GM21528 (cell line): ENCODE measurements around the gene AKAP8.
A peak's percentile ranks its signal among the peaks of the same experiment; 100 is the strongest.
"Not testable (repeated sequence)": the region's sequence is repeated elsewhere in the genome, so short reads cannot be mapped to it uniquely, and the experiment has no call there.

Experiments
- ATAC-seq: cut with Tn5 transposase; IDR thresholded peaks from one replicate; pipeline ENCODE4 v1.9.1; 2021; ENCODE audit warnings: mild to moderate bottlenecking, moderate library complexity; ENCODE audit not compliant: unreplicated experiment, low FRiP score

The AKAP8 gene

GRCh38 chr19:15337202-15337601 is 42.4 kb downstream of the AKAP8 start:
- ATAC-seq = no peak

GRCh38 chr19:15335992-15336391 is 43.6 kb downstream of the AKAP8 start:
- ATAC-seq = not testable (repeated sequence)

GRCh38 chr19:15332311-15332996 is 47.1 kb downstream of the AKAP8 start, which contains the start of gene BRD4:
BRD4 (minus strand) TSS chr19:15332539; CDS start chr19:15273099, 59,440 bp downstream.
- ATAC-seq = peak; percentile 49

GRCh38 chr19:15331419-15332310 is 47.9 kb downstream of the AKAP8 start:
- ATAC-seq = peak; percentile 37

GRCh38 chr19:15330801-15331418 is 48.7 kb downstream of the AKAP8 start:
- peak; percentile 5 for ATAC-seq

- ATAC-seq = no peak
These were observed 51.3 kb downstream of the AKAP8 start for GRCh38 chr19:15328312-15328711.

GRCh38 chr19:15324791-15325519 is 54.6 kb downstream of the AKAP8 start:
- ATAC-seq = no peak

GRCh38 chr19:15323496-15324235 is 55.9 kb downstream of the AKAP8 start:
- ATAC-seq = no peak

GRCh38 chr19:15321739-15322138 is 57.8 kb downstream of the AKAP8 start:
- ATAC-seq = no peak

GRCh38 chr19:15320116-15320515 is 59.5 kb downstream of the AKAP8 start:
- no peak for ATAC-seq

- ATAC-seq = no peak
These were observed 61.3 kb downstream of the AKAP8 start for GRCh38 chr19:15318241-15318691.

- ATAC-seq = no peak
These were observed 62.1 kb downstream of the AKAP8 start for GRCh38 chr19:15317392-15318071.

- no peak for ATAC-seq
These were observed 63.1 kb downstream of the AKAP8 start for GRCh38 chr19:15316498-15316897.

- ATAC-seq = no peak
These were observed 64.5 kb downstream of the AKAP8 start for GRCh38 chr19:15315101-15315500.

- ATAC-seq = no peak
These were observed 65.8 kb downstream of the AKAP8 start for GRCh38 chr19:15313649-15314279.

- no peak for ATAC-seq
These were observed 72.4 kb downstream of the AKAP8 start for GRCh38 chr19:15307169-15307568.

- no peak for ATAC-seq
These were observed 73.8 kb downstream of the AKAP8 start for GRCh38 chr19:15305582-15306334.

GRCh38 chr19:15304140-15304705 is 75.4 kb downstream of the AKAP8 start:
- ATAC-seq = no peak
